ENCODE results near the gene MYLIP.

- TF ChIP-seq EZH2phosphoT487 (IDR thresholded peaks at IDR 0.05; ENCODE audit: borderline replicate concordance) (no peak), CTCF (conservative IDR thresholded peaks at IDR 0.05; ENCODE audit: low read length) (no peak)
Measured at GRCh38 chr6:16154904-16155303, 26.0 kb downstream of the MYLIP start.

All from Loucy (cell line).